ENCODE results near the gene MORC3.

The MORC3 gene

GRCh38 chr21:36420571-36421339 lies 100.8 kb downstream of the MORC3 start:
- Histone ChIP-seq H3K9ac (ENCODE audit: low read length) (no peak overlapping the region), H3K36me3 (ENCODE audit: control insufficient read depth, insufficient read depth, low read length) (no peaks in the 10 kb centered on the region), H3K4me1 (ENCODE audit: control insufficient read depth, insufficient read depth, low read length) (peaks cover 4% of the 10 kb centered on the region), H3K9me3 (ENCODE audit: control insufficient read depth, low read length) (no peaks in the 10 kb centered on the region), H3K4me3 (ENCODE audit: low read length) (no peak overlapping the region), H3K27me3 (ENCODE audit: control insufficient read depth, insufficient read depth, low read length) (no peaks in the 10 kb centered on the region)

GRCh38 chr21:36422279-36423098 lies 102.5 kb downstream of the MORC3 start:
- H3K9me3 ChIP-seq (ENCODE audit: control insufficient read depth, low read length): no peaks in the 10 kb centered on the region
- no peak overlapping the region for H3K4me3 ChIP-seq (ENCODE audit: low read length)
- H3K27me3 ChIP-seq (ENCODE audit: control insufficient read depth, insufficient read depth, low read length): no peaks in the 10 kb centered on the region
- peak overlapping the region; percentile 39 for H3K9ac ChIP-seq (ENCODE audit: low read length)
- H3K4me1 ChIP-seq (ENCODE audit: control insufficient read depth, insufficient read depth, low read length): peaks cover 4% of the 10 kb centered on the region
- H3K36me3 ChIP-seq (ENCODE audit: control insufficient read depth, insufficient read depth, low read length): no peaks in the 10 kb centered on the region

GRCh38 chr21:36423771-36424433 lies 103.9 kb downstream of the MORC3 start:
- Histone ChIP-seq H3K4me1 (ENCODE audit: control insufficient read depth, insufficient read depth, low read length) (peaks cover 4% of the 10 kb centered on the region), H3K4me3 (ENCODE audit: low read length) (no peak overlapping the region), H3K9ac (ENCODE audit: low read length) (no peak overlapping the region), H3K36me3 (ENCODE audit: control insufficient read depth, insufficient read depth, low read length) (no peaks in the 10 kb centered on the region), H3K9me3 (ENCODE audit: control insufficient read depth, low read length) (no peaks in the 10 kb centered on the region), H3K27me3 (ENCODE audit: control insufficient read depth, insufficient read depth, low read length) (no peaks in the 10 kb centered on the region)

GRCh38 chr21:36424592-36424991 lies 104.6 kb downstream of the MORC3 start:
- Histone ChIP-seq H3K36me3 (ENCODE audit: control insufficient read depth, insufficient read depth, low read length) (no peaks in the 10 kb centered on the region), H3K27me3 (ENCODE audit: control insufficient read depth, insufficient read depth, low read length) (no peaks in the 10 kb centered on the region), H3K9me3 (ENCODE audit: control insufficient read depth, low read length) (no peaks in the 10 kb centered on the region), H3K4me3 (ENCODE audit: low read length) (no peak overlapping the region), H3K9ac (ENCODE audit: low read length) (no peak overlapping the region), H3K4me1 (ENCODE audit: control insufficient read depth, insufficient read depth, low read length) (peaks cover 10% of the 10 kb centered on the region)

- no peaks in the 10 kb centered on the region for H3K36me3 ChIP-seq (ENCODE audit: control insufficient read depth, insufficient read depth, low read length)
- H3K4me3 ChIP-seq (ENCODE audit: low read length): no peak overlapping the region
- H3K9ac ChIP-seq (ENCODE audit: low read length): no peak overlapping the region
- H3K9me3 ChIP-seq (ENCODE audit: control insufficient read depth, low read length): no peaks in the 10 kb centered on the region
- peaks cover 14% of the 10 kb centered on the region for H3K4me1 ChIP-seq (ENCODE audit: control insufficient read depth, insufficient read depth, low read length)
- no peaks in the 10 kb centered on the region for H3K27me3 ChIP-seq (ENCODE audit: control insufficient read depth, insufficient read depth, low read length)
Observed at GRCh38 chr21:36425286-36425685, 105.3 kb downstream of the MORC3 start.

All from mucosa of stomach (tissue), 1 donor.